Measurements from ENCODE around the gene CAND2. TPM values are rescaled to one million over a fixed set of nuclear protein-coding genes. Genes with fewer than 3 reads are reported as not detected.

CAND2 gene
- total and polyA plus RNA-seq, 7 donors, result 0.60 to 24.9 (median 12.5) TPM; not detected in 1

- DNase-seq, result peak; percentile 98
- Histone ChIP-seq H3K27me3 (no peaks in the 10 kb centered on the region), H3K9me3 (no peaks in the 10 kb centered on the region), H3K27ac (peak overlapping the region; percentile 82 to 86 (median 85)), H3K4me3 (peak overlapping the region; percentile 42 to 59 (median 57)), H3K4me1 (peaks cover 0 to 20% (median 16%) of the 10 kb centered on the region in 4 donors), H3K36me3 (peaks cover 3 to 55% (median 7%) of the 10 kb centered on the region in 4 donors)
- 1% methylated on average over 50 of the region's 50 CpGs for WGBS, 2 donors
- intact Hi-C loops (cut with DNase I), result loop anchor here (2.0 kb wide), 1 partner anchor 31 kb away; the partner anchor contains the start of gene RPL32
- TF ChIP-seq EP300 (IDR thresholded peaks at IDR 0.05) (no peak), CTCF (IDR thresholded peaks at IDR 0.05) (peak; percentile 82 to 97 (median 92)), POLR2AphosphoS5 (IDR thresholded peaks at IDR 0.05) (peak; percentile 46 to 78 (median 71)), POLR2A (IDR thresholded peaks at IDR 0.05) (no peak)
These were observed 13.7 kb downstream of the CAND2 start for GRCh38 chr3:12810013-12810780.

GRCh38 chr3:12810961-12811360 is 14.5 kb downstream of the CAND2 start:
- Histone ChIP-seq H3K36me3 (peaks cover 5 to 57% (median 12%) of the 10 kb centered on the region in 4 donors), H3K4me1 (peaks cover 0 to 20% (median 16%) of the 10 kb centered on the region in 4 donors), H3K27ac (peak overlapping the region; percentile 82 to 86 (median 85)), H3K9me3 (no peaks in the 10 kb centered on the region), H3K27me3 (no peaks in the 10 kb centered on the region), H3K4me3 (no peak overlapping the region)
- TF ChIP-seq POLR2A (IDR thresholded peaks at IDR 0.05) (no peak), POLR2AphosphoS5 (IDR thresholded peaks at IDR 0.05) (no peak), EP300 (IDR thresholded peaks at IDR 0.05) (no peak), CTCF (IDR thresholded peaks at IDR 0.05) (no peak)
- intact Hi-C loops (cut with DNase I), result loop anchor here (2.0 kb wide), 1 partner anchor 30 kb away; the partner anchor contains the start of gene RPL32
- 64 to 76% methylated on average over 5 of the region's 5 CpGs for WGBS, 2 donors
- DNase-seq, result no peak

GRCh38 chr3:12812812-12813211 is 16.3 kb downstream of the CAND2 start:
- Histone ChIP-seq H3K4me3 (no peak overlapping the region), H3K4me1 (peaks cover 0 to 20% (median 16%) of the 10 kb centered on the region in 4 donors), H3K9me3 (no peaks in the 10 kb centered on the region), H3K27me3 (no peaks in the 10 kb centered on the region), H3K36me3 (peaks cover 23 to 57% (median 25%) of the 10 kb centered on the region in 4 donors), H3K27ac (no peak overlapping the region)
- DNase-seq, result no peak
- intact Hi-C loops (cut with DNase I), result no loop called here
- no peak for TF ChIP-seq POLR2A (IDR thresholded peaks at IDR 0.05)
- no peak for TF ChIP-seq POLR2AphosphoS5 (IDR thresholded peaks at IDR 0.05)
- no peak for TF ChIP-seq EP300 (IDR thresholded peaks at IDR 0.05)
- TF ChIP-seq CTCF (IDR thresholded peaks at IDR 0.05), result no peak
- WGBS, 2 donors, result 86 to 89% methylated on average over 3 of the region's 3 CpGs

GRCh38 chr3:12813967-12814366 is 17.5 kb downstream of the CAND2 start:
- WGBS, 2 donors, result 91 to 95% methylated on average over 6 of the region's 6 CpGs
- DNase-seq, result no peak
- Histone ChIP-seq H3K36me3 (peaks cover 23 to 63% (median 31%) of the 10 kb centered on the region in 4 donors), H3K4me1 (peaks cover 0 to 20% (median 16%) of the 10 kb centered on the region in 4 donors), H3K27me3 (no peaks in the 10 kb centered on the region), H3K27ac (no peak overlapping the region), H3K4me3 (no peak overlapping the region), H3K9me3 (no peaks in the 10 kb centered on the region)
- TF ChIP-seq EP300 (IDR thresholded peaks at IDR 0.05), result no peak
- TF ChIP-seq CTCF (IDR thresholded peaks at IDR 0.05), result no peak
- TF ChIP-seq POLR2AphosphoS5 (IDR thresholded peaks at IDR 0.05), result no peak
- no peak for TF ChIP-seq POLR2A (IDR thresholded peaks at IDR 0.05)
- intact Hi-C loops (cut with DNase I), result no loop called here
